ENCODE data around the gene KIF13A. TPM values are rescaled to one million over a fixed set of nuclear protein-coding genes. Genes with fewer than 3 reads are reported as not detected.
A peak's percentile ranks its signal among the peaks of the same experiment; 100 is the strongest.

Gene KIF13A
- total RNA-seq, 2 donors from 2014 or later = 40.5 to 47.0 TPM

DNA sequence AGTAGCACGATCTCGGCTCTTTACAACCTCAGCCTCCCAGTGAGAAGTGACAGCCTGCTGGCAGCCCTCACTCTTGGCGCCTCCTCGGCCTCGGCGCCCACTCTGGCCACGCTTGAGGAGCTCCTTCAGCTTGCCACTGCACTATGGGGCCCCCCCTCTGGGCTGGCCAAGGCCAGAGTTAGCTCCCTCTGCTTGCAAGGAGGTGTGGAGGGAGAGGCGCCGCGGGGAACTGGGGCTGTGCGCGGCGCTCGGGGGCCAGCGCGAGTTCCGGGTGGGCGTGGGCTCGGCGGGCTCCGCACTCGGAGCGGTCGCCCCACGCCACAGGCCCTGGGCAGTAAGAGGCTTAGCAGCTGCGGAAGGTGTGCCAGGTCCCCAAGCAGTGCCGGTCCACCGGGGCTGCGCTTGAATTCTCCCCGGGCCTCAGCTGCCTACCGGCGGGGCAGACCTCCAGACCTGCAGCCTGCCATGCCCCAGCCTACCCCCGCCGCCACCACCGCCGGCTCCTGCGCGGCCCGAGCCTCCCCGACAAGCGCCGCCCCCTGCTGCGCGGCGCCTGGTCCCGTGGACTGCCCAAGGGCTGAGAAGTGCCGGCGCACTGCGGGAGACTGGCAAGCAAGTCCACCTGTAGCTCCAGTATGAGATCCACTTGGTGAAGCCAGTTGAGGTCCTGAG lies 258.7 kb downstream of the KIF13A start:
- no peak for DNase-seq
- no peak for ATAC-seq
- intact Hi-C loops (cut with DNase I, micrococcal nuclease) = no loop called here

DNA sequence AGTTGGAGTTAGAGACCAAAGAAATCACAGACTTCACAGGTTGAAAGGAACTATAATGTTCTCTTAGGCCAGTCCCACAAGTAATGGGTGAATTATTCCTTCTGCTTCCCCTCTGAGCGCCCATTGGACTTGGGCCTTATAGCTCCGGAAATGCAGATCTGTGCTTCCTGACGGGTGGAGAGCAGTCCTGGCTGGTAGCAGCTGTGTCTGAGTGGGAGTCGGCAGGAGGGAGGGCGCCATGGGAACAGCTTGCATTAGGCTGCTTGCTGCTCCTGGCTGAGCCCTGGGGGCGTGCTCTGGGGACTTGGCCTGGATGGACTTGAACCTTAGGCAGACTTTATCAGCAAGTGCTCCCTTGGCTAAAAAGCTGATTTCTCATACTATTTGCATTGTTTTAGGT lies 262.4 kb downstream of the KIF13A start:
- peak; percentile 97 for ATAC-seq
- DNase-seq = peak in 1 of 2 donors; percentile 40
- intact Hi-C loops (cut with DNase I, micrococcal nuclease) = no loop called here

DNA sequence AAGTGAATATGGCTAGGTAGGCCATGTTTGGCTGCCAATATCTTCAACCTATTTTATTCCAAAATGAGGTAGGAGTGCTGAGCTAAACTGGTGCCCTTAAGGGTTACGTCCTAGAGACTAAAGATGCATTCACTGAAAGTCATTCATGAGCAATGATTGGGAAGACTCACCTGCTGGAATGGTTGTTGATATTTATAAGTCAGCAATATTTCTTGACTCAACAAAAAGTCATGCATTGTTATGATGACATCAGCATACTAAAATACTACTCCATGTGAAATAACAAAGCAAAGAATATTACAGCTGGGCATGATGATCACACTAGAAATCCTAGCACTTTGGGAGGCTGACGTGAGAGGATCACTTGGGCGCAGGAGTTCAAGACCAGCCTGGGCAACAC lies 263.1 kb downstream of the KIF13A start:
- intact Hi-C loops (cut with DNase I, micrococcal nuclease) = no loop called here
- ATAC-seq = no peak

DNA sequence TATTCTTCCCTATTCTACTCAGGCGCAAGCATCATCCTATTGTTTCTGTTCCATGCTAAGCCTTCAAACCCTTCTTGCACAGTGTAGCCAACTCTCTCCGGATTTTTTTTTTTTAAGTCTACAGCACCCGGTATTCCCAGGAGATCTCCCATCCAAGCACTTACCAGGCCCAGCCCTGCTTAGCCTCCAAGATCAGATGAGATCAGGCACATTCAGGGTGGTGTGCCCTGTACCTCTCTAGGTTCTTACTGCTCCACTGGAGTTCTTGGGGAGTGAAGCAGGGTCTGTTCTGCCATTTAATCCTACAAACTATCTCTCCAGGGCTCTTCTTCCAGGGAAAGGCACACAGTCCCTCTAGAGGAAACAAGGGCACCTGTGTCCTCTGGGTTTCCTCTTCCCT lies 265.8 kb downstream of the KIF13A start:
- intact Hi-C loops (cut with DNase I, micrococcal nuclease) = no loop called here
- ATAC-seq = no peak
- no peak for DNase-seq

More for the DNA sequence above, 263.1 kb downstream of the KIF13A start:
- DNase-seq = no peak

DNA sequence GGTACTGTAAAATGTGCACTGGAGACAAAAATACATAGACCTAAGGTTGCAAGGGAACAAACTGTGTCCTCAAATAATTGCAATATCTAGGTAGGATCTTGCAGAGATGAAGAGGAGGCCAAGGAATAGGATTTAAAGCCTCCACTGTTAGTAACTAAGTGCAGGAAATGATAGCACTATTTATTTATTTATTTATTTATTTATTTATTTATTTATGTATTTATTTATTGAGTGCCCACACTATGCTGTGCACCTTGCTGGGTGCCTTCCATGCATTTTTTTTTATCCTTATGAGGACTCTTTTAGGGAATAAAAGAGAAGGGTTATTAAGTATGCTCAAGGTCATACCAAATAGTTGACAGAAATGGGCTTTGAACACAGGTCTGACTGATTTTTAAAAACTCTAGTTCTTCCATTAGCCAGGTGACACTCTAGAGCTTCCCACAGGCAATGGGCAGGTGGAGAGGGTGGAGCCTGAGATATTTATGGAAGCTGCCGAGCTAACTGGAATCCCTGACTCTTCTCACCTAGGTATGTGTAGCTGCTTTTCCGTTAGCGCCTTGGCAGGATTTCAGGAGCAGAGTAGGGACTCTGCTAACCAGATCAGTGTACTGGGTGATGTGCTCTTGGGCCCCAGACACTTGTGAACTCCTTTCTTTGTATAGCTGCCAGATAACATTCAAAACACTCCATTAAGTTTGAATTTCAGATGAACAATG lies 268.0 kb downstream of the KIF13A start:
- ATAC-seq = peak; percentile 34
- intact Hi-C loops (cut with DNase I, micrococcal nuclease) = no loop called here
- DNase-seq = no peak

DNA sequence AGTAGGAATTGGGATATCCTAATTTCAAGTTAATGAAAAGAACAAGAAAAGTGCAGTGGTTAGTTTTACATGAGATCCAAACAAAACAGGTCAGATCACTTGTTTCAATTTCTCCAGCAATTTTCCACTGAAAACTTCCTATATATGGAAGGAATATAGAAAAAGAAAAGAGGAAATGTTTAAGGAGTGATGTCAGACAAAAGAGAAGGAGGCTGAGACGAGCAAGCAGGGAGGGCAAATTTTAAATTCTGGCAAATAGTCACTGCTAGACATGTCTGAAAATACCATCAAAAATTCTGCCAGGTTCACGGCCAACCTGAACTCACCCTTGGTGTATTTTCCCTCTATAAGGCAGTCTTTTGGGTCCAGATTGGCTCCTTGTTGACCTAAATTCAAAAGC lies 271.2 kb downstream of the KIF13A start:
- DNase-seq = no peak

DNA sequence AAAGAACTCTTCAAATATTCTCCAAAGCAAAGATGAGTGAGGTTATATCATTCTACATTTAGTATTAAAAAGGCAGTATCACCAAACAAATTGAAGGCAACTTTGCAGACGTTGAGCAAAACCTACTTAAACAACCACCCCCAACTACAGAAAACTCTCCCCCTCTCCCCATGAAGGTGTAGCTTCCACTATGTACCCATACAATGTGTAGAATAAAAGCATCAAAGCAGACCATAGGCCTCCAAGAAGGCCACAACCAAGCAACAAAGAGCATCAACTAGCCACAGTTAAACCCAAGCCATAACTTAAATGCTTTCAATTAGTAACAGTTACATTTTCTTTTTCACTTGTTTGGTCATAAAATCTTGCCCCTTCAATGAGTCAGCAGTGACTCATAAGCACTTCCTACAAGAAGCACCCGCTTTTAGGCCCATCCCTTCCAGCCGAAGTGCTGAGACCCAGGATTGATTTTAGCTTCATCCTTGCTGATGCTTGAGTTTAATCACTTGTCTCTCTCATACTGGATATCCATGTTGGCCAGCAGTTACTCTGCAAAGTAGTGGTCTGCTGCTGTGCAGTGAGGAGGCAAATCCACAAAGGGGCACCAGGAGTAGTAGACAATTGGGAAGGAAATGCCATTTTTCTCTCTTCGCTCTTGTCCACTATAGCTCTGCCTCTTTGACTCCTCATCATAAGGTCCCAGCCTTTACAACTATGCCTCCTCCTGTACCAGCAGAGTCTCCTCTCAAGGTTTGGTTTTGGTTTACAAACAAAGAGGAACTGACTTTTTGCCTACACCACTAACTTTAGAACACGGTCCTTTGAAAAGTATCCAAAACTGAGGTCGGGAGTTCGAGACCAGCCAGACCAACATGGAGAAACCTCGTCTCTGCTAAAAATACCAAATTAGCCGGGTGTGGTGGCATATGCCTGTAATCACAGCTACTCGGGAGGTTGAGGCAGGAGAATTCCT lies 272.3 kb downstream of the KIF13A start:
- ATAC-seq = peak; percentile 24
- intact Hi-C loops (cut with DNase I, micrococcal nuclease) = no loop called here
- no peak for DNase-seq

More for the DNA sequence above, 271.2 kb downstream of the KIF13A start:
- ATAC-seq = no peak
- intact Hi-C loops (cut with DNase I, micrococcal nuclease) = no loop called here

DNA sequence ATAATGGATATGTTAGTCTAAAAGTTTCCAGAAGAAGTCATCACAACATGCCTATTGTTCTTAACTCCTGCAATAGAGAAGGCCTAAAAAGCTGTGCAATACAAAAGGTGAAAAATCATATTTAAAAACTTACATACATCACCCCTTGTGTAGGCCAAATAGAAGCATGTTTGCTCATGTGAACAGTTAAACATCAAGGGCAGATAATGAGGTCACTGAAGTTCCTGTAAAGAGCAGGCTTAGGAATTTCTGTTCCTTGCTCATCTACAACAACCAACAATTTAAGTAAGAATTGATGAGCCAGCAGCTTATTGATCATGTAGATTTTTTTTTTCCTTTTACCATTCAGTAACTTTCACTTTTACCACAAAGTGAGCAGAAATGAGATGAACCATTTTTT lies 273.3 kb downstream of the KIF13A start:
- DNase-seq = no peak
- no peak for ATAC-seq
- intact Hi-C loops (cut with DNase I, micrococcal nuclease) = no loop called here

DNA sequence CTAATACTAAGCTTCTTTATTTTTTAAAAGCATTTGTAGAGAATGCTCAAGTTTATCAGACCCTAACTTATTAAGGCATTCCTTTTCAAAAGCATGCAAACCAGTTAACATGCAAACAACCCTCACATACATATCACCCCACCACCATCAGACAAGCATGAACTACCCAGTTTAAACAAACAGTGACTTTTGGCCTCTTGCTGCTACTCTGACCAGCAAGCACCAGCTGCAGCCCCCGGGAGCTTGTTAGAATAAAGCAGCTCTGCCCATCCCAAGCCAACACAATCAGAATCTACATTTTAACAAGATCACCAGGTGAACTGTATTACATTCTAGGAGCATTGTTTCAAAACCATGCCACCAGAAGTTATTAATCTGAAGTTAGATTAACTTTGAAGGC lies 274.9 kb downstream of the KIF13A start:
- ATAC-seq (no peak), DNase-seq (no peak)
- intact Hi-C loops (cut with DNase I, micrococcal nuclease) = no loop called here

DNA sequence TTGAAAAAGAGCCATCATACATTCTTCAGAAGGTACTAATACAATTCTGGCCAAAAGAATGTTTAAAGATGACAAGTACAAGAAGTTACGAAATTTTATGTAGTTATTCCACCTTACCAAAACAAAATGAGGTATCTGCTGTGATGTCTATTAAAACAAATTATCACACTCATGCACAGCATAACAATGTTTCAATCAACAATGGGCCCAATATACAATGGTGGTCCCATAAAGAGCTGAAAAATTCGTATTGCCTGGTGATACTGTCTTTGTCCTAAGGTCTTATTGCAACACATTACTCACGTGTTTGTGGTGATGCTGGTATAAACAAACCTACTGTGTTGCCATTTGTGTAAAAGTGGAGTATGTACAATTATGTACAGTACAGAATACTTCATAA lies 277.1 kb downstream of the KIF13A start:
- ATAC-seq (no peak), DNase-seq (no peak)
- intact Hi-C loops (cut with DNase I, micrococcal nuclease) = no loop called here

DNA sequence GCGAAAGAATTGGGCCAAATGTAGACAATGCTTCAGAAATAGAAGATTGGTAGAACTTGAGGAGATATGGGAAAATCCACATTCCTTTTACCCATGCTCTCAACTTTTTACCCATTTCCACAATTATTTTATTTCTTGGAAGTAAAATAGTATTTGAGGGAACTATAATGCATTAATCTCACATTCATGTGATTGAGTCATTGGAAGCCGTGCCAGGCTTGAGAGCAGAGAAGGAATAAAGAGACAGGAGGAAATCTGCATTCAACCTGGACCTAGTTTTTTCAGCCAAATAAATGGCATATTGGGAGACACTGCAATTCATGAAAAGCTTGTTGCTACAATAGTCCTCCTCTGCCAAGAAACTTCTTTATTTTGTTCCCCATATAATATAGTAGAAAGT lies 278.0 kb downstream of the KIF13A start:
- intact Hi-C loops (cut with DNase I, micrococcal nuclease) = no loop called here
- no peak for ATAC-seq

More for the DNA sequence above, 278.0 kb downstream of the KIF13A start:
- DNase-seq = no peak

Other genes with a start within 250 kb of the KIF13A start
- gene NHLRC1, start 135.0 kb upstream of the KIF13A start, total RNA-seq = 1 to 10 TPM; 2.3 TPM
- 10 to 100 TPM; 53.4 to 60.0 TPM for gene TPMT, start 167.4 kb upstream of the KIF13A start, total RNA-seq
- gene KDM1B, start 167.8 kb upstream of the KIF13A start, total RNA-seq = 10 to 100 TPM; 33.7 to 38.3 TPM

Measured in left colon (tissue), 2 donors.